ENCODE data around the gene IVD. TPM values are rescaled to one million over a fixed set of nuclear protein-coding genes. Genes with fewer than 3 reads are reported as not detected.

IVD gene
- total and polyA plus RNA-seq, 2 donors, result 18.8 to 28.3 TPM

DNA sequence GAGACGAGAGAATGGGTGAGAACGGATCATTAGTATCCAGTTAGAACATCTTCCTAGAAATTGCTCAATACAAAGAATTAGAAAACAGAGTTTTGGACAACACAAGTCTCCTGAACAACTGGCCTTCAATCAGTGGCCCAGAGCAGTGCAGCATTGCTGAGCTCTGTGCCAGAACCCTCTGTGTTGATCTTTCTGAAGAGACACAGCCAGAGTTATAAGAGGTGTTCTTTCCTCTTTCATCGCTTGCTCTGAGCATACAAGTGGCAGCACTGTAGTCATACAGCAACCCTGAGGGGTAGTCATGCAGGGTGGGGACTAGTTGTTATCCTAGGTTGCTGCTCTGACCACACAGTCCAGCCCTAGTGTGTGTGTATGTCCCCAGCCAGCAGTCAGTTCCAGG lies 19.1 kb upstream of the IVD start:
- Histone ChIP-seq H3K36me3 (ENCODE audit: control insufficient read depth in 2 of 2, insufficient read depth in 2 of 2, low read length in 1 of 2) (peaks cover 31 to 56% of the 10 kb centered on the region in 2 donors), H3K4me1 (ENCODE audit: control insufficient read depth in 2 of 2, insufficient read depth in 2 of 2, low read length in 2 of 2) (peaks cover 11 to 17% of the 10 kb centered on the region in 2 donors), H3K27me3 (ENCODE audit: control insufficient read depth in 2 of 2, insufficient read depth in 1 of 2, low read length in 1 of 2) (no peaks in the 10 kb centered on the region), H3K27ac (ENCODE audit: low read depth in 1 of 2, low read length in 1 of 2) (no peak overlapping the region), H3K4me3 (ENCODE audit: low read length in 2 of 2) (no peak overlapping the region), H3K9me3 (ENCODE audit: control insufficient read depth in 2 of 2, insufficient read depth in 1 of 2, low read length in 1 of 2) (no peaks in the 10 kb centered on the region)
- WGBS, result 98% methylated on average over 3 of the region's 3 CpGs
- DNase-seq (ENCODE audit: low read depth in 6 of 9, low spot score in 9 of 9), result no peak

GRCh38 chr15:40388941-40389823 lies 16.4 kb upstream of the IVD start:
- 97% methylated on average over 13 of the region's 13 CpGs for WGBS
- H3K9me3 ChIP-seq (ENCODE audit: control insufficient read depth in 2 of 2, insufficient read depth in 1 of 2, low read length in 1 of 2), result no peaks in the 10 kb centered on the region
- no peak overlapping the region for H3K27ac ChIP-seq (ENCODE audit: low read depth in 1 of 2, low read length in 1 of 2)
- H3K4me1 ChIP-seq (ENCODE audit: control insufficient read depth in 2 of 2, insufficient read depth in 2 of 2, low read length in 2 of 2), result peaks cover 0 to 4% of the 10 kb centered on the region in 2 donors
- H3K4me3 ChIP-seq (ENCODE audit: low read length in 2 of 2), result no peak overlapping the region
- peaks cover 47 to 80% of the 10 kb centered on the region in 2 donors for H3K36me3 ChIP-seq (ENCODE audit: control insufficient read depth in 2 of 2, insufficient read depth in 2 of 2, low read length in 1 of 2)
- no peak for DNase-seq (ENCODE audit: low read depth in 6 of 9, low spot score in 9 of 9)
- H3K27me3 ChIP-seq (ENCODE audit: control insufficient read depth in 2 of 2, insufficient read depth in 1 of 2, low read length in 1 of 2), result no peaks in the 10 kb centered on the region

GRCh38 chr15:40389824-40390595 lies 15.6 kb upstream of the IVD start:
- Histone ChIP-seq H3K36me3 (ENCODE audit: control insufficient read depth in 2 of 2, insufficient read depth in 2 of 2, low read length in 1 of 2) (peaks cover 54 to 81% of the 10 kb centered on the region in 2 donors), H3K4me3 (ENCODE audit: low read length in 2 of 2) (no peak overlapping the region)
- WGBS, result 98% methylated on average over 2 of the region's 2 CpGs

DNA sequence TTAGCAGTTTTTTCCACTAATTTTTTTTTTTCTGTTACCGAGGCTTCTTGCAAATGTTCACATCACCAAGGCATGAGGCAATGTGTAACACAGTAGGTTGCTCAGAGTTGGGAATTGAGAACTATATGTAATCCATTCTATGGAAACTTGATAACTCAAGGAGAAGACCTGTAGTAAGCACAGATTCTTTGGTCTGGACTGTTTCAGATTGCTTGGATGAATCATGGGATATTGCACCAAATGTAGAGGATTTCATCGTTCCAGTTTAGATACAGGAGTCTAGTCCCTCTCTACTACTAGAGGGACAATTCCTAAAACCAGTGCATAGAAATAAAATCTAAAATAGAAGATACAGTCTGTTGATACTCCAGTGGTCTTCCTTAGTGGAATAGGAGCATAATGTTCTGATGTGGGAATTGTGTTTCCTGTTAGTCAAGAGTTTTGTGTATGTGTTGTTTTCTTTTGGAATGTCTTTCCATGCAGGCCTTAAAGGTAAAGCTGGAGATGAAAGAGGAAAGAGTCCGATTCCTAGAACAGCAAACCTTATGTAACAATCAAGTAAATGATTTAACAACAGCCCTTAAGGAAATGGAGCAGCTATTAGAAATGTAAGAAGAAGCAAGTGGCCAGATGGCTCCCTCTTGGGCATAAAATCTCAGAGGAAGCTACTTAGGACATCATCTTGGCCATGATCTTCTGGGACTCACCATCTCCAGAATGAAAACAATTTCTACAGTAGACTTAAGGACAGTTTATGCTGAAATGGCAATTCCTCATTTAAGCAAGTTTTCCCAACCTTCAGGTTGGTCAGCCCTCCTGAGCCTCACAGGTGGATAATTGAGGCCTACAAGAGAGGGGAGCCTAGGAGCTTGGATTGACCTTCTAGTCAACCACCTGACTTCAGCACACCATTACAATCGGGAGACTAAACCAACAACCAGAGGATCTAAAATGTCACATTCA lies 12.3 kb upstream of the IVD start:
- no peak for DNase-seq (ENCODE audit: low read depth in 6 of 9, low spot score in 9 of 9)
- Histone ChIP-seq H3K9me3 (ENCODE audit: control insufficient read depth in 2 of 2, insufficient read depth in 1 of 2, low read length in 1 of 2) (no peaks in the 10 kb centered on the region), H3K36me3 (ENCODE audit: control insufficient read depth in 2 of 2, insufficient read depth in 2 of 2, low read length in 1 of 2) (peaks cover 44 to 59% of the 10 kb centered on the region in 2 donors), H3K27me3 (ENCODE audit: control insufficient read depth in 2 of 2, insufficient read depth in 1 of 2, low read length in 1 of 2) (no peaks in the 10 kb centered on the region), H3K4me1 (ENCODE audit: control insufficient read depth in 2 of 2, insufficient read depth in 2 of 2, low read length in 2 of 2) (peaks cover 3 to 5% of the 10 kb centered on the region in 2 donors), H3K27ac (ENCODE audit: low read depth in 1 of 2, low read length in 1 of 2) (no peak overlapping the region), H3K4me3 (ENCODE audit: low read length in 2 of 2) (no peak overlapping the region)
- 98% methylated on average over 4 of the region's 4 CpGs for WGBS

More at GRCh38 chr15:40389824-40390595, 15.6 kb upstream of the IVD start:
- no peak for DNase-seq (ENCODE audit: low read depth in 6 of 9, low spot score in 9 of 9)
- Histone ChIP-seq H3K9me3 (ENCODE audit: control insufficient read depth in 2 of 2, insufficient read depth in 1 of 2, low read length in 1 of 2) (no peaks in the 10 kb centered on the region), H3K4me1 (ENCODE audit: control insufficient read depth in 2 of 2, insufficient read depth in 2 of 2, low read length in 2 of 2) (no peaks in the 10 kb centered on the region), H3K27me3 (ENCODE audit: control insufficient read depth in 2 of 2, insufficient read depth in 1 of 2, low read length in 1 of 2) (no peaks in the 10 kb centered on the region), H3K27ac (ENCODE audit: low read depth in 1 of 2, low read length in 1 of 2) (no peak overlapping the region)

DNA sequence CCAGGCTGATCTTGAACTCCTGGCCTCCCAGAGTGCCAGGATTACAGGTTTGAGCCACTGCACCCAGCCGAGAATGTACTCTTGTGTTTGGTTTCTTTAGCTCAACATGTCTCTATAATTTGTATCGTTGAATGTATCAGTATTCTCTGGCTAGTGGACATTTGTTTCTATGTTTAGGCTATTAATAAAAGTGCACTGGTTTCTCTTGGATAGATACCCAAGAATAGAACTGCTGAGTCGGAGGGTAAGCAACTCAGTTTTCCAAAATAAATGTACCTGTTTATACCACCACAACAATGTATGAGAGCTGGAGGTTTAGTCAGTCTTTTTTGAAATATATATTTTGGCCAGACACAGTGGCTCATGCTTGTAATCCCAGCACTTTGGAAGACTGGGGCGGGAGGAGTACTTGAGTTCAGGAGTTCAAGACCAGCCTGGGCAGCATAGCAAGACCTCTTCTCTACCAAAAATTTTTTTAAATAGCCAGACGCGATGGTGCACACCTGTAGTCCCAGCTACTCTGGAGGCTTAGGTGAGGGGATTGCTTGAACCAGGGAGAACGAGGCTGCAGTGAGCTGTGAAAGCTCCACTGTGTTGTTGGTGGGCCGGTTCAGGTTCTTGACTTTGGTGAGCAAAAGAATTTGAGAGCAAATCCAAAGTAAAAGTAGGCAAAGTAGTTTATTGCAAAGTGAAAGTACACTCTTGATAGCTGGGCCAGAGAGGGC lies 7.7 kb upstream of the IVD start:
- H3K4me3 ChIP-seq (ENCODE audit: low read length in 2 of 2), result no peak overlapping the region
- no peak for DNase-seq (ENCODE audit: low read depth in 6 of 9, low spot score in 9 of 9)
- WGBS, result 88% methylated on average over 8 of the region's 8 CpGs
- H3K4me1 ChIP-seq (ENCODE audit: control insufficient read depth in 2 of 2, insufficient read depth in 2 of 2, low read length in 2 of 2), result peaks cover 3 to 10% of the 10 kb centered on the region in 2 donors
- H3K27ac ChIP-seq (ENCODE audit: low read depth in 1 of 2, low read length in 1 of 2), result peak overlapping the region in 1 of 2 donors; percentile 4
- H3K9me3 ChIP-seq (ENCODE audit: control insufficient read depth in 2 of 2, insufficient read depth in 1 of 2, low read length in 1 of 2), result no peaks in the 10 kb centered on the region
- no peaks in the 10 kb centered on the region for H3K27me3 ChIP-seq (ENCODE audit: control insufficient read depth in 2 of 2, insufficient read depth in 1 of 2, low read length in 1 of 2)
- H3K36me3 ChIP-seq (ENCODE audit: control insufficient read depth in 2 of 2, insufficient read depth in 2 of 2, low read length in 1 of 2), result peaks cover 17 to 19% of the 10 kb centered on the region in 2 donors

DNA sequence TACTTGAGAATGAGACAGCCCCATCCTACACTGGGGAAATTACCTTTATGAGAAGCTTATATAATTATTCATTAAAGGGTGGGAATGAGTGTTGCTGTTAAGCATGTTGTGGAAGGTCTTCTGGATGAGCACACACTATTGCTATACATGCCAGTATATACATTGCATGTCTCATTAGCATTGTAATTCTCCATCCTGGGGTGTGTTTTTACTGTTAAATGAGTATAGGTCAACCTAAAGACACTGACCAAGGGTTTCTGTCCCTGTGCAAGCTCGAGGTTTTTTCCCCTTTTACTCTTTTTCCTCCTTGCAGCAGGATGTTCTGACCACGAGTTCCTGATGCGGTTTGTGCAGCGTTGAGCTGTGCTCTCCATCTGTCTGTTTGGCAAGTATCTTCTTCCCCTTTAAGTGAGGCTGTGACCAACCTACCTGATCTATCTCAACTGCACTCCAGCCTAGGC lies 7.2 kb upstream of the IVD start:
- Histone ChIP-seq H3K27ac (ENCODE audit: low read depth in 1 of 2, low read length in 1 of 2) (peak overlapping the region; percentile 4 to 17), H3K4me3 (ENCODE audit: low read length in 2 of 2) (no peak overlapping the region), H3K27me3 (ENCODE audit: control insufficient read depth in 2 of 2, insufficient read depth in 1 of 2, low read length in 1 of 2) (no peaks in the 10 kb centered on the region), H3K36me3 (ENCODE audit: control insufficient read depth in 2 of 2, insufficient read depth in 2 of 2, low read length in 1 of 2) (peaks cover 13 to 17% of the 10 kb centered on the region in 2 donors), H3K4me1 (ENCODE audit: control insufficient read depth in 2 of 2, insufficient read depth in 2 of 2, low read length in 2 of 2) (peaks cover 3 to 10% of the 10 kb centered on the region in 2 donors), H3K9me3 (ENCODE audit: control insufficient read depth in 2 of 2, insufficient read depth in 1 of 2, low read length in 1 of 2) (no peaks in the 10 kb centered on the region)
- WGBS, result 5% methylated on average over 4 of the region's 4 CpGs
- DNase-seq (ENCODE audit: low read depth in 6 of 9, low spot score in 9 of 9), result peak in 2 of 9 donors; percentile 28 to 49

- Histone ChIP-seq H3K9me3 (ENCODE audit: control insufficient read depth in 2 of 2, insufficient read depth in 1 of 2, low read length in 1 of 2) (no peaks in the 10 kb centered on the region), H3K27ac (ENCODE audit: low read depth in 1 of 2, low read length in 1 of 2) (no peak overlapping the region), H3K27me3 (ENCODE audit: control insufficient read depth in 2 of 2, insufficient read depth in 1 of 2, low read length in 1 of 2) (no peaks in the 10 kb centered on the region), H3K36me3 (ENCODE audit: control insufficient read depth in 2 of 2, insufficient read depth in 2 of 2, low read length in 1 of 2) (peaks cover 7 to 10% of the 10 kb centered on the region in 2 donors), H3K4me3 (ENCODE audit: low read length in 2 of 2) (no peak overlapping the region), H3K4me1 (ENCODE audit: control insufficient read depth in 2 of 2, insufficient read depth in 2 of 2, low read length in 2 of 2) (peaks cover 3 to 10% of the 10 kb centered on the region in 2 donors)
- WGBS, result 88% methylated on average over 7 of the region's 7 CpGs
- no peak for DNase-seq (ENCODE audit: low read depth in 6 of 9, low spot score in 9 of 9)
These were observed 6.2 kb upstream of the IVD start for GRCh38 chr15:40399370-40399769.

Measured in thymus (tissue), 11 donors.